ENCODE measurements around the gene TMEM176A. TPM values are rescaled to one million over a fixed set of nuclear protein-coding genes. Genes with fewer than 3 reads are reported as not detected.

TMEM176A gene
- total RNA-seq, 2 experiments from 2014 or later: not detected

DNA sequence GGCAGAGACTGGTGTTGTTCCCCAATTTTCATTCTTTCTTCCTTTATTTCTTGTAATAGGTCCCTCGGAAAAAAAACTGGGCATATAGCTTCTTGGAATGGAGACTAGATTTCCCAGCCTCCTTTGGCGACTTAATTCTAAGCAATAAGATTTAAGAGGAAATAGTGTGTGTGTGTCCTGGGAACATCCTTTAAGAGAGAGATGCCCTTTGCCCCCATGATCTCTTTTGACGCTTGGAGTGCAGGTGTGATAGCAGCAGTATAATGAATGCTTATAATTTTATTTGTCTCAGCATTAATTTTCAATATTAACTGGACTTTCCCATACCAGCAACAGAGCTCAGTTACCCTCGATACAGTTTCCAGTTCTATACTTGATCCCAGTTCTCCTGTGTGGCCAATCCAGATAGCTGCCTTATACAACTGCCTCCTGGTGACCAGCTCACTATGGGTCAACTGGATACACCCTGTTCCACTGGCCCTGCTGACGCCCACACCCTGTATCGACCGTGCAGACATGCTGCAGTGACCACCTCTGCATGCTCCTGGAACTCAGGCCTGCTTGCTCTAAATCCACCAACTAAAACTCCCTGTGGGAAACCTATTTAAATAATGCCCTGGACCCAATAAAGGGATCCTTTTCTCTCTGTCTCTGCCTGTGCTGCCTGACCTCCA is 13.9 kb downstream of the TMEM176A start:
- peaks cover 4% of the 10 kb centered on the region for H3K36me3 Mint-ChIP-seq (ENCODE audit: low read depth)
- intact Hi-C loops (cut with micrococcal nuclease): no loop called here
- CTCF ChIA-PET: interaction anchor here (0.6 kb wide), 1 partner anchor 62 kb away, joined by 3 read pairs; no protein-coding TSS in a partner anchor
- ATAC-seq (no peak), DNase-seq (no peak)
- TF ChIP-seq, protein P1, sequence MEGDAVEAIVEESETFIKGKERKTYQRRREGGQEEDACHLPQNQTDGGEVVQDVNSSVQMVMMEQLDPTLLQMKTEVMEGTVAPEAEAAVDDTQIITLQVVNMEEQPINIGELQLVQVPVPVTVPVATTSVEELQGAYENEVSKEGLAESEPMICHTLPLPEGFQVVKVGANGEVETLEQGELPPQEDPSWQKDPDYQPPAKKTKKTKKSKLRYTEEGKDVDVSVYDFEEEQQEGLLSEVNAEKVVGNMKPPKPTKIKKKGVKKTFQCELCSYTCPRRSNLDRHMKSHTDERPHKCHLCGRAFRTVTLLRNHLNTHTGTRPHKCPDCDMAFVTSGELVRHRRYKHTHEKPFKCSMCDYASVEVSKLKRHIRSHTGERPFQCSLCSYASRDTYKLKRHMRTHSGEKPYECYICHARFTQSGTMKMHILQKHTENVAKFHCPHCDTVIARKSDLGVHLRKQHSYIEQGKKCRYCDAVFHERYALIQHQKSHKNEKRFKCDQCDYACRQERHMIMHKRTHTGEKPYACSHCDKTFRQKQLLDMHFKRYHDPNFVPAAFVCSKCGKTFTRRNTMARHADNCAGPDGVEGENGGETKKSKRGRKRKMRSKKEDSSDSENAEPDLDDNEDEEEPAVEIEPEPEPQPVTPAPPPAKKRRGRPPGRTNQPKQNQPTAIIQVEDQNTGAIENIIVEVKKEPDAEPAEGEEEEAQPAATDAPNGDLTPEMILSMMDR (IDR thresholded peaks at IDR 0.05): no peak
- POLR2A ChIA-PET: interaction anchor here (0.6 kb wide), 1 partner anchor 327 kb away, joined by 3 read pairs; no protein-coding TSS in a partner anchor
- peaks cover 34% of the 10 kb centered on the region for H3K27me3 Mint-ChIP-seq
- H3K4me1 Mint-ChIP-seq (ENCODE audit: low read depth): no peaks in the 10 kb centered on the region
- H3K9me3 Mint-ChIP-seq: peaks cover 7% of the 10 kb centered on the region
- no peak overlapping the region for H3K27ac Mint-ChIP-seq
- H3K4me3 Mint-ChIP-seq: no peak overlapping the region

DNA sequence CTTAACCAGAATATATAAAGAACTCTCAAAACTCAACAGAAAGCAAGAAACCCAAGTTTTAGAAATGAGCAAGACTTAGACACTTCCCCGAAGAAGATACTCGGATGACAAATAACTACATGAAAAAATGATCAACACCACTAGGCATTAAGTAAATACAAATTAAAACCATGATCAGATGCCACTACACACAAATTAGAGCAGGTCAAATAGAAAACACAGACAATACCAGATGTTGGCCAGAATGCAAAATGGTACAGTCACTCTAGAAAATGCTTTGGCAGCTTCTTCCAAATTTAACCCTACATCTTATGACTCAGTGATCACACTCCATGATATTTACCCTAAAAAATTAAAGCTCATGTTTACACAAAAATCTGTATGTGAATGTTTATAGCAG is 18.4 kb downstream of the TMEM176A start:
- no peak overlapping the region for H3K4me3 Mint-ChIP-seq
- intact Hi-C loops (cut with micrococcal nuclease): no loop called here
- H3K27me3 Mint-ChIP-seq: peaks cover 11% of the 10 kb centered on the region
- ChIA-PET POLR2A (interaction anchor here (1.2 kb wide), 1 partner anchor 79 kb away, joined by 4 read pairs; no protein-coding TSS in a partner anchor), CTCF (interaction anchor here (0.6 to 1.7 kb wide), 3 partner anchors 40 to 189 kb away, joined by 3 to 5 read pairs (median 3); no protein-coding TSS in a partner anchor)
- no peak for ATAC-seq
- peaks cover 12% of the 10 kb centered on the region for H3K9me3 Mint-ChIP-seq
- no peak overlapping the region for H3K27ac Mint-ChIP-seq
- DNase-seq: no peak
- H3K4me1 Mint-ChIP-seq (ENCODE audit: low read depth): no peaks in the 10 kb centered on the region
- TF ChIP-seq, protein P1 (IDR thresholded peaks at IDR 0.05): no peak
- peaks cover 4% of the 10 kb centered on the region for H3K36me3 Mint-ChIP-seq (ENCODE audit: low read depth)

DNA sequence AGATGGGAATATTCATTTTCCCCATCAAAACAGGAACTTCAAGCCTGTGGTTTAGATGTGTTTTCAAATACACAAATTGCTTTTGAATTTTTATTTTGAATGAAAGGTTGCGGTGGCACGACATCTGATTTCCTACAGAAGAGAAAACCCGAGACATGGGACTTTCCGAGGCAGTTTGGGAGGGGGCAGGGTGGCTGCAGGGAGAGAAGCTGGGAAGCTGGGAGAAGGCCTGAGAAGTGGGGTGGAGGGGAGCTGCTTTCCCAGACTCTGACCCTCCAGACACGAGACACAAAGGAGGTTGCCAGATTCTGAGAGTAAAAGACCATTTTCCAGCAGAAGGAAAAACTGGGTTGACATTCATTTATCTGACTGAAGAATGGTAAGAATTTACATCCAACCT is 19.6 kb downstream of the TMEM176A start:
- ChIA-PET POLR2A (no interaction called here), CTCF (no interaction called here)
- Mint-ChIP-seq H3K36me3 (ENCODE audit: low read depth) (peaks cover 4% of the 10 kb centered on the region), H3K4me1 (ENCODE audit: low read depth) (no peaks in the 10 kb centered on the region), H3K27me3 (peaks cover 11% of the 10 kb centered on the region), H3K4me3 (no peak overlapping the region), H3K9me3 (peaks cover 10% of the 10 kb centered on the region), H3K27ac (no peak overlapping the region)
- DNase-seq: no peak
- intact Hi-C loops (cut with micrococcal nuclease): no loop called here
- no peak for ATAC-seq
- TF ChIP-seq, protein P1 (IDR thresholded peaks at IDR 0.05): no peak

DNA sequence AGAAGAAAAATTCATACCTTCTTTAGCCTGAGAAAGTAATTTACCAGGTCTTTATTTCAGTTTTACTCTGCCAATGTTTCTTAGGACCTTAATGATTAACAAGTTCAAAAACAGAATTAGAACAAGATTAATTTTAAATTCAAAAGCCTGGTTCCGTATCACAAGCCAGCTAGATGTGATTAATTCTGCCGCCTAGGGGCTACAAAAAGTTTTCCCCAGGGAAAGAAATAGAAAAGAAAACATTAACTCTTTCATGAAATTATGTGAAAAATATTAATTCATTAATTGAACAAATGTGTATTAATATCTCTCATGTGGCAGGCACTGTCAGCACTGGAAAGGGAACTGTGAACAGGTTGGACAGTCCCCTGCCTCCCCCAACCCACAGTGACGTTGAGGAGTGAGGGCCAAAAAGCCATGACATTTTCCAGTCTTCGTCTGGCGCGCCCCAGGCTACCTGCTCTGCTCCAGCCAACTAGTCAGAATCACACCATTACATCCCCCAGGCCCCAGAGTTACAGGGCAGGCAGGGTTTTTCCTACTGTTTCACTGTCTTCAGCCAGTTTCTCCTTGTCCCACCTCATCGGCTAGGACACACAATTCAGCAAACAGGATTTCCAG is 20.1 kb downstream of the TMEM176A start:
- intact Hi-C loops (cut with micrococcal nuclease): no loop called here
- H3K36me3 Mint-ChIP-seq (ENCODE audit: low read depth): peaks cover 3% of the 10 kb centered on the region
- peaks cover 9% of the 10 kb centered on the region for H3K27me3 Mint-ChIP-seq
- no peak overlapping the region for H3K4me3 Mint-ChIP-seq
- DNase-seq (no peak), ATAC-seq (no peak)
- peaks cover 9% of the 10 kb centered on the region for H3K9me3 Mint-ChIP-seq
- ChIA-PET CTCF (no interaction called here), POLR2A (no interaction called here)
- TF ChIP-seq, protein P1 (IDR thresholded peaks at IDR 0.05): no peak
- H3K4me1 Mint-ChIP-seq (ENCODE audit: low read depth): no peaks in the 10 kb centered on the region
- no peak overlapping the region for H3K27ac Mint-ChIP-seq

DNA sequence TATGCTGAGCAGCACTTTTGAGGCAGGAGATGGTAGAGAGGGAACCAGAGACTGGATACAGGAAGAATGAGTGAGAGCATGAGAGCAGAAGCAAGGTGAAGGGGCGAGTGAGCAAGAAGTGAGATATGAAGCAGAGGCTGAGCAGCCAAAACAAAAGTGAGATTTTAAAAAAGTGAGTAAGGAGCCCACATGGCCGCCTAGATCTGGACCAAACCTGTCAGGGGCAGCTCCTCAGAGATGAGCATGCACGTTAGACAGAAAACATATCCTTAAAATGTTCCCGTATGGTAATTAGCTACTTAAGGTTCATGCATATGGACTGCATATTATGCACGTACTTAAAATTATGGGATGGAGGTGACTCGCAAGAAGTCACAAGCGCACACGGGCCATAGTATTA is 22.5 kb downstream of the TMEM176A start:
- DNase-seq (no peak), ATAC-seq (no peak)
- peaks cover 7% of the 10 kb centered on the region for H3K27me3 Mint-ChIP-seq
- no peaks in the 10 kb centered on the region for H3K4me1 Mint-ChIP-seq (ENCODE audit: low read depth)
- H3K36me3 Mint-ChIP-seq (ENCODE audit: low read depth): no peaks in the 10 kb centered on the region
- ChIA-PET POLR2A (interaction anchor here (0.6 kb wide), 1 partner anchor 36 kb away, joined by 3 read pairs; no protein-coding TSS in a partner anchor), CTCF (no interaction called here)
- no peak overlapping the region for H3K4me3 Mint-ChIP-seq
- H3K9me3 Mint-ChIP-seq: peaks cover 5% of the 10 kb centered on the region
- H3K27ac Mint-ChIP-seq: no peak overlapping the region
- intact Hi-C loops (cut with micrococcal nuclease): no loop called here
- TF ChIP-seq, protein P1 (IDR thresholded peaks at IDR 0.05): no peak

All from activated CD8-positive, alpha-beta T cell treated with anti-CD3 and anti-CD28 coated beads for 36 hours (primary cell).